ENCODE results near the gene UQCRH. TPM values are rescaled to one million over a fixed set of nuclear protein-coding genes. Genes with fewer than 3 reads are reported as not detected.
A peak's percentile ranks its signal among the peaks of the same experiment; 100 is the strongest.

The UQCRH gene
- 377 TPM for polyA plus RNA-seq (ENCODE audit: insufficient read length)
- long read RNA-seq, donor 1, transcript UQCRH-205 (5 exons, 674 nt) = minor isoform, 25 of 399 reads
- long read RNA-seq, donor 1, transcript UQCRH-201 (4 exons, 604 nt) = major isoform, 272 of 399 reads
- long read RNA-seq, donor 1, transcript UQCRH-202 (2 exons, 621 nt) = minor isoform, 26 of 399 reads
- long read RNA-seq, donor 1, partial matches to known transcripts = 24 of 399 reads
- long read RNA-seq, donor 1, other reads (novel, unspliced or antisense) = 51 of 399 reads
- long read RNA-seq, donor 2, transcript UQCRH-201 (4 exons, 604 nt) = major isoform, 231 of 307 reads
- long read RNA-seq, donor 2, transcript UQCRH-205 (5 exons, 674 nt) = minor isoform, 13 of 307 reads
- long read RNA-seq, donor 2, transcript UQCRH-202 (2 exons, 621 nt) = minor isoform, 22 of 307 reads
- long read RNA-seq, donor 2, partial matches to known transcripts = 6 of 307 reads
- long read RNA-seq, donor 2, other reads (novel, unspliced or antisense) = 34 of 307 reads
- long read RNA-seq, donor 3, transcript UQCRH-202 (2 exons, 621 nt) = minor isoform, 15 of 244 reads
- long read RNA-seq, donor 3, transcript UQCRH-205 (5 exons, 674 nt) = minor isoform, 13 of 244 reads
- long read RNA-seq, donor 3, transcript UQCRH-201 (4 exons, 604 nt) = major isoform, 191 of 244 reads
- long read RNA-seq, donor 3, partial matches to known transcripts = 0 of 244 reads
- long read RNA-seq, donor 3, other reads (novel, unspliced or antisense) = 22 of 244 reads
- long read RNA-seq, donor 4, transcript UQCRH-202 (2 exons, 621 nt) = minor isoform, 13 of 88 reads
- long read RNA-seq, donor 4, transcript UQCRH-201 (4 exons, 604 nt) = major isoform, 52 of 88 reads
- long read RNA-seq, donor 4, partial matches to known transcripts = 9 of 88 reads
- long read RNA-seq, donor 4, other reads (novel, unspliced or antisense) = 11 of 88 reads
- long read RNA-seq, donor 5, transcript UQCRH-205 (5 exons, 674 nt) = minor isoform, 43 of 752 reads
- long read RNA-seq, donor 5, transcript UQCRH-201 (4 exons, 604 nt) = major isoform, 541 of 752 reads
- long read RNA-seq, donor 5, transcript UQCRH-202 (2 exons, 621 nt) = minor isoform, 34 of 752 reads
- long read RNA-seq, donor 5, partial matches to known transcripts = 66 of 752 reads
- long read RNA-seq, donor 5, other reads (novel, unspliced or antisense) = 66 of 752 reads
- long read RNA-seq, donor 6, transcript UQCRH-201 (4 exons, 604 nt) = major isoform, 297 of 438 reads
- long read RNA-seq, donor 6, transcript UQCRH-205 (5 exons, 674 nt) = minor isoform, 26 of 438 reads
- long read RNA-seq, donor 6, transcript UQCRH-202 (2 exons, 621 nt) = minor isoform, 20 of 438 reads
- long read RNA-seq, donor 6, partial matches to known transcripts = 35 of 438 reads
- long read RNA-seq, donor 6, other reads (novel, unspliced or antisense) = 55 of 438 reads
- long read RNA-seq, donor 7, transcript UQCRH-202 (2 exons, 621 nt) = minor isoform, 33 of 505 reads
- long read RNA-seq, donor 7, transcript UQCRH-201 (4 exons, 604 nt) = major isoform, 379 of 505 reads
- long read RNA-seq, donor 7, transcript UQCRH-205 (5 exons, 674 nt) = minor isoform, 26 of 505 reads
- long read RNA-seq, donor 7, partial matches to known transcripts = 0 of 505 reads
- long read RNA-seq, donor 7, other reads (novel, unspliced or antisense) = 63 of 505 reads
- long read RNA-seq, donor 8, transcript UQCRH-201 (4 exons, 604 nt) = major isoform, 114 of 157 reads
- long read RNA-seq, donor 8, transcript UQCRH-202 (2 exons, 621 nt) = minor isoform, 15 of 157 reads
- long read RNA-seq, donor 8, transcript UQCRH-205 (5 exons, 674 nt) = minor isoform, 13 of 157 reads
- long read RNA-seq, donor 8, partial matches to known transcripts = 0 of 157 reads
- long read RNA-seq, donor 8, other reads (novel, unspliced or antisense) = 14 of 157 reads

GRCh38 chr1:46303038-46303871 is at the start of gene UQCRH, which contains the start of gene LRRC41:
Gene UQCRH (plus strand): TSS chr1:46303698. CDS start chr1:46303767, 69 bp downstream.
Gene LRRC41 (minus strand): TSS chr1:46303616. CDS start chr1:46303322, 294 bp downstream.
- DNase-seq = peak; percentile 94

GRCh38 chr1:46254668-46255067 is 48.8 kb upstream of the UQCRH start:
- no peak for DNase-seq

DNA sequence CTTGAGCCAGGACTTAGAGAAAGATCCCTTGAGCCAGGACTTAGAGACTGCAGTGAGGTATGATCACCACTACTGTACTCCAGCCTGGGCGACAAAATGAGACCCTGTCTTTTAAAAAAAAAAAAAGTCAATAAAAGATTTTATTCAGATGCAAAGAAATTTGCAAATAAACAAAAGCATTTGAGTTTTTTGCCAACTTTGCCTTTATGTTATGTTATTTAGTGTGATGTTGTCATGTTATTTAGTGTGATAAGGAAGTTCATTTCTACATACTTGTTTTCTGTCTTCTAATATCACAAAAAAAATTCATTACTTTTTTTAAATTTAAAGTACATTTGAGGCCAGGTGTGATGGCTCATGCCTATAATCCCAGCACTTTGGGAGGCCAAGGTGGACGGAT is 47.0 kb upstream of the UQCRH start:
- DNase-seq = no peak

GRCh38 chr1:46262508-46262907 is 41.0 kb upstream of the UQCRH start:
- DNase-seq = no peak

DNA sequence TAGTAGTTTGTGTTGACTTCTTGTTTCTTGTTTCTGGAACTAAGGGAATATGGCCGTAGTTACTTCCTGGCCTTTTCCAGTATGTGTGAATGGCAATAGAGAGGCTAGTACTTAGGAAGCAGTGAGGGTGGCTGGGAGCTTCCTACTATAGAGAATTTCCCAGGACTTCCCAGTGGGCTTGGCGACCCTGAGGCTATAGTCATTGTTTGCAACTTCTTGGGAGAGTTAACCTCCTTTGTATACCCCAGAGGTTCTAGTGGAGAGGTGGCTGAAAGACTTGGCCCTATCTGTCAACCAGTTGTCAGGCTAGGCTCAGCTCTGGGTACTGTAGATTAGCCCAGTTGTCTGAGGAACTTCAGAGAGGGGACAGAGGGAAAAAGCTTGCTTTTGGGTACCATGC is 40.4 kb upstream of the UQCRH start:
- DNase-seq = no peak

DNA sequence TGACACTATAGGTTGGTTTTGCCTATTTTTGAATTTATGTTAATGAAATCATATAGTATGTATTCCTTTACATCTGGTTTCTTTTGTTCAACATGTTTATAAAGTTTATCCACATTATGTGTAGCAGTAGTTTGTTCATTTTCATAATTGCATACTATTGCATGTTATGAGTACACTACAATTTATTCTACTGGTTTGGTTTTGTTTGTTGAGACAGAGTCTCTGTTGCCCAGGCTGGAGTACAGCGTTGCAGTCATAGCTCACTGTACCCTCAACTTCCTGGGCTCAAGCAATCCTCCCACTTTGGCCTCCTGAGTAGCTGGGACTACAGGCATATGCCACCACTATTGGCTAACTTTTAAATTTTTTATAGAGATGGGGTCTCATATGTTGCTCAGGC is 34.9 kb upstream of the UQCRH start:
- no peak for DNase-seq

DNA sequence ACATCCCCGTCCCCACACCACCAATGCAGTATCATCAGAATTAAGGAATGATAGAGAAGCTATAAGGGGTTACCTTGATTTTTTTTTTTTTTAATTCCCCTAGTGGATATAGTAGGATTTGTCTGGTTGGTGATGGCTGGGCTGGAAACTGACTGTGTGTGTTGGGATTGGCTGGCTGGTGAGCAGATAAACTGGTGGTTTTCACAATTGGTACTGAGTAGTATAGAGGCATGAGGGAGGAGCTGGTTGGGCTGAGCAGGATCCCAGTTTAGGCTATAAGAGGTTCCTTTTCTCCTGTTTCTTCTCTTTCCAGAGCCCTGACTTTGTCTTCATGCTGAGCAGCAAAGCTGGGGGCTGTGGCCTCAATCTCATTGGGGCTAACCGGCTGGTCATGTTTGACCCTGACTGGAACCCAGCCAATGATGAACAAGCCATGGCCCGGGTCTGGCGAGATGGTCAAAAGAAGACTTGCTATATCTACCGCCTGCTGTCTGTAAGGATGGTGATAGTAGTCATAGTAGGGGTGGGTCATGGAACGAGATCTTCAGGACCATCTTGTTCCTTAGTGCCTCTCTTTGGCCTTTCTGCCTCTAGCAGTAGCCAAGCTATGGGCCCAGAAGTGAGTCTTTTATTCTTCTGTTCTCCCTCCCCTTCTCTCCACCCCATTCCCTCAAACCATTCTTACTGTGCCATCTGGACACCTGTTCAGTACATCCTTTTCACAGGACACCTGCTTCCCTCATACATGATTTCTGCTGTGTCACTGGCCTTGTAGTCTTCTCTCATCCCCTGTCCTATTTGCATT is 29.1 kb upstream of the UQCRH start:
- DNase-seq = no peak

DNA sequence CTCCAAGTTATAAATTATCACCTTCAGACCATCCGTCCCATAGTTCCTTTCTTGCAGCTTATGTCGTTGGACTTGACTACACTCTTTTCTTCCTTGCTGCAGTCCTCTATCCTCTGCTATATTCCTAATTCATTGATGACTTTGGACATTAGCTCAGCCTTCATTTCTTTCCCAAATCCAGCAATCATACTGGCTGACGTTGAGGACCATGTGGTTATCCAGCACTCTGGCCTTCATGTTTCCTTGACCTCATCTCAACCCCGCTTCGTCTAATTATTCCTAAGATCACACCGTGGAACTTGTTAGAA is 28.5 kb upstream of the UQCRH start:
- DNase-seq = no peak

DNA sequence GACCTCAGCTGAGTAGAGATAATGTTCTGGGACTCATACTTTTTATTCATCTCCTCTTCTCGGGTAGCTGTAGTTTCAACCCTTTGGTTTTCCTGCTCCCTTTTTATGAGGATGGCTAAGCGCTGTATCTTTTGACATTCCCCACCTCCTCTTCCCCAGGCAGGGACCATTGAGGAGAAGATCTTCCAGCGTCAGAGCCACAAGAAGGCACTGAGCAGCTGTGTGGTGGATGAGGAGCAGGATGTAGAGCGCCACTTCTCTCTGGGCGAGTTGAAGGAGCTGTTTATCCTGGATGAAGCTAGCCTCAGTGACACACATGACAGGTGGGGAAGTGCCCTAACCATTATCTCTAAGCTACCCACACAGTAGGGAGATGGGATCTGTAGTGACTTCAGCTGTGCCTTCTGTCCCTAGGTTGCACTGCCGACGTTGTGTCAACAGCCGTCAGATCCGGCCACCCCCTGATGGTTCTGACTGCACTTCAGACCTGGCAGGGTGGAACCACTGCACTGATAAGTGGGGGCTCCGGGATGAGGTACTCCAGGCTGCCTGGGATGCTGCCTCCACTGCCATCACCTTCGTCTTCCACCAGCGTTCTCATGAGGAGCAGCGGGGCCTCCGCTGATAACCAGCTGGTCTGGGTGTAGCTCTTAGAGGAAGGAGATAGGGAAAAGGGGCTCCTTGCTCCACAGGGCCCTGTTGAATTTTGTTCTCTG is 25.7 kb upstream of the UQCRH start:
- DNase-seq = no peak

GRCh38 chr1:46278807-46279206 is 24.7 kb upstream of the UQCRH start:
- no peak for DNase-seq

GRCh38 chr1:46280092-46280491 is 23.4 kb upstream of the UQCRH start:
- no peak for DNase-seq

DNA sequence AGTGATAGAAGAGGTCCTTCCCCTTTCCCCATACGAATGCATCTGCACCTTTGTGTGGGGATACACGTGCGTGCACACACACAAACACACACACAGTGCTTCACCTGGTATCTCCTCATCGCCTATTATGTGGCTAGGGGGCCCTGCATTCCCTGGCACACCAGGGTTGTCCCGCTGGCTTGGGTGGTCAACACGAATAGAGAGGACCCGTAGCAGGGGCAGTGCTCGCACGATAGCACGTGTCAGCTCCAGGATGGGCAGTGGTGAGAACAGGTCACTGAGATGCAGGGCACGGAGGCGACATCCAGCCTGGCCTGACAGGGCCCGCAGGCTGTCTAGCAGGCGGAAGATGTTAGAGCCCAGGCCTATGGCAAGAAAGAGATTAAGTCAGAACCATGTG is 22.5 kb upstream of the UQCRH start:
- DNase-seq = no peak

DNA sequence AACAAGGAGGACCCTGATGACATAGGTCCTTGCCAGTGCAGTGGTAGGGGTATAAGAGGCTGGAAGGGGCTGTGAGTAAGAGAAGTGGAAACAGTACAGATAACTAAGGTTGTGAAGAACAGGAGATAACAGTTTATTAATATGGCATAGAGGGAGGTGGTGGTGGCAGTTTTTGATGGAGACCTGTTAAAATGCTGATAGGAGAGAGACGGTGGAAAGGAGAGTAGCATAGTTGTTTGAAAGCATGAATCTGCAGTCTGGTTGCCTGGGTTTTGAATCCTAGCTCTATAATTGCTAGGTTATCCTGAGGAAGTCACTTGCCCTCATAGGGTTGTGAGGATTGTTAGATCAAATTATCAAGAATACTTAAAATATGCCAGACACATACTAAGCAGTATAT is 19.4 kb upstream of the UQCRH start:
- no peak for DNase-seq

- DNase-seq = no peak
Observed at GRCh38 chr1:46284597-46285564, 18.6 kb upstream of the UQCRH start.

- DNase-seq = no peak
Observed at GRCh38 chr1:46285730-46286477, 17.6 kb upstream of the UQCRH start.

DNA sequence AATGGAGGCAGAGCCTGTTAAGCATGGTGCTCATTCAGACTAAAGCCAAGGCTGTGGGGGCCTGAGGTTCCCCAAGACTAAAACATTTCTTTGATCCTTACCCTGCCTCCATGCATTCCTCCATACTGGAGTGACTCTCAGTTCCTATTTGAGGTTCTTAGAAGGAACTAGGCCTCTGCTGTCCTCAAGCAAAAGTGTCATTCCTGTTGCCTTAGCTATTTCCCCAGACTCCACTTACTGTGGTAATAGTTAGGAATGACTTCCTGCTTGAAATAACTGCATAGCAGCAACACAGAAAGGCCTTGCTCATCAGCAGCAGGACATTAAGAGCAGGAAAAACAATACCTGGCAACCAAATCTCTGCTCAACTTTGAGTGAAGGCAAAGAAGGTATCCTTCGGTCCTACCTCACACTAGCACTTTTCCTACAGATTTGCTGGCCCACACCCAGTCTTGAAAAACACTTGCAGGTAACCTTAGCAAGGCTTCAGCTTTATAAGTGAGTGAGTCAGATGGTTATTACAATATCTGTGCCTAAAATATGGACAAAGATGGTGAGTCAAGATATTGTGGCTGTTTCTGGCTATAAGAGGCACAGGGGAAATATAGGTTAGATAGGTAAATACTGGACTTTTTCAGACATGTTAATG is 14.9 kb upstream of the UQCRH start:
- DNase-seq = no peak

Measured in left kidney (tissue), 8 donors.